K562 (cell line): ENCODE results near the gene DIPK1B. TPM values are rescaled to one million over a fixed set of nuclear protein-coding genes. Genes with fewer than 3 reads are reported as not detected.
A peak's percentile ranks its signal among the peaks of the same experiment; 100 is the strongest.

ENCODE experiments used
- ATAC-seq: fragments of 200-7000 bp; cut with Tn5 transposase; 3 replicates; pipeline ENCODE4 v1.9.1; 2020; ENCODE audit warnings: moderate library complexity
- BruUV-seq: library from RNA; stranded (reverse); fragments of 400-500 nt; replicated peaks from 2 replicates; lab custom pipeline; 2021; lab: Mats Ljungman, UMichigan
- CTCF ChIA-PET: fragments of 300-600 bp; formaldehyde crosslinking; extraction: SDS; loops from one replicate; lab custom pipeline; 2021; ENCODE audit warnings: low intra/inter-chr PET ratio; lab: Yijun Ruan, JAX
- POLR2A ChIA-PET: fragments of 300-600, 350-650 bp; sonication (Branson Sonifier 250); formaldehyde crosslinking; extraction: SDS; loops from one replicate; lab custom pipeline; 2021; ENCODE audit warnings: antibody characterized with exemption, inconsistent platforms; lab: Yijun Ruan, JAX
- DNase-seq, 4 experiments: peaks; one replicate each; pipeline versions ENCODE4 v3.0.0 to v3.0.0-alpha.2; 2011 to 2018; ENCODE audit warnings: low spot score in 3 of 4, mixed read lengths in 3 of 4; ENCODE audit errors: extremely low read depth in 1 of 4
- FAIRE-seq: peaks from 2 replicates; lab custom pipeline; 2011; peaks lifted over from hg19 to GRCh38; lab: Jason Lieb, UNC
- H2AFZ ChIP-seq: 2 replicates; pipeline ENCODE4 v1.6.0; 2011; ENCODE audit warnings: low read depth, low read length, control low read depth, inconsistent platforms
- H3K27ac ChIP-seq: fragments of 200-600 bp; 3 replicates; pipeline ENCODE4 v1.8.0; 2011; ENCODE audit warnings: low read depth, mild to moderate bottlenecking, control low read depth, inconsistent platforms, low read length, moderate library complexity, mixed read lengths; ENCODE audit errors: extremely low read depth
- H3K27me3 ChIP-seq, 2 experiments: fragments of 300-600 bp in 1 of 2; 2 replicates in 1 of 2; 3 replicates in 1 of 2; pipeline versions ENCODE4 v1.6.0 to v1.8.0; 2011; ENCODE audit warnings: inconsistent platforms in 2 of 2, low read length in 2 of 2, mild to moderate bottlenecking in 1 of 2, mixed read lengths in 1 of 2, moderate library complexity in 1 of 2; ENCODE audit not compliant: control insufficient read depth in 2 of 2, insufficient read depth in 2 of 2
- H3K36me3 ChIP-seq: fragments of 300-600 bp; 3 replicates; pipeline ENCODE4 v1.8.0; 2011; ENCODE audit warnings: mild to moderate bottlenecking, low read length, inconsistent platforms; ENCODE audit not compliant: control insufficient read depth, insufficient read depth
- H3K4me1 ChIP-seq, 2 experiments: fragments of 200-600 bp in 1 of 2; replicated peaks in 1 of 2; 2 replicates in 1 of 2; 3 replicates in 1 of 2; pipeline versions ENCODE4 v1.5.1 to v1.8.0; 2011; ENCODE audit warnings: inconsistent platforms in 2 of 2, low read length in 2 of 2, mild to moderate bottlenecking in 1 of 2, mixed read lengths in 1 of 2, moderate library complexity in 1 of 2; ENCODE audit not compliant: control insufficient read depth in 2 of 2, insufficient read depth in 2 of 2
- H3K4me2 ChIP-seq: 2 replicates; pipeline ENCODE4 v1.6.1; 2011; ENCODE audit warnings: low read length, control low read depth, inconsistent platforms, mixed read lengths; ENCODE audit not compliant: insufficient read depth
- H3K4me3 ChIP-seq: fragments of 200-600 bp; sonication (generic), shearing (Covaris generic); 2 replicates; pipeline ENCODE4 v1.5.1; 2016; ENCODE audit warnings: control low read depth, inconsistent platforms
- H3K79me2 ChIP-seq: fragments of 200-600 bp; 3 replicates; pipeline ENCODE4 v1.8.0; 2011; ENCODE audit warnings: low read length, inconsistent platforms; ENCODE audit not compliant: control insufficient read depth, insufficient read depth
- H3K9ac ChIP-seq, 2 experiments: 2 replicates each; pipeline versions ENCODE4 v1.6.0 to v1.6.1; 2011; ENCODE audit warnings: low read depth in 2 of 2, low read length in 2 of 2, control low read depth in 1 of 2, inconsistent platforms in 1 of 2, mild to moderate bottlenecking in 1 of 2, mixed read lengths in 1 of 2; ENCODE audit not compliant: insufficient read depth in 1 of 2
- H3K9me1 ChIP-seq: one replicate; pipeline ENCODE4 v1.6.0; 2011; ENCODE audit warnings: inconsistent platforms, mild to moderate bottlenecking, low read length, moderate library complexity; ENCODE audit not compliant: control insufficient read depth, insufficient read depth
- H3K9me3 ChIP-seq: replicated peaks from 2 replicates; pipeline ENCODE4 v1.5.1; 2011; ENCODE audit warnings: low read depth, low read length, inconsistent platforms; ENCODE audit not compliant: control insufficient read depth, insufficient read depth
- H4K20me1 ChIP-seq: replicated peaks from 2 replicates; pipeline ENCODE4 v1.6.1; 2011; ENCODE audit warnings: low read length, inconsistent platforms, mixed read lengths; ENCODE audit not compliant: control insufficient read depth, insufficient read depth
- BDP1 ChIP-seq: IDR thresholded peaks from 3 replicates; pipeline ENCODE4 v1.6.1; 2011; ENCODE audit not compliant: insufficient read length, insufficient read depth
- HDAC2 ChIP-seq: fragments of 450-650 bp; IDR thresholded peaks from 2 replicates; pipeline ENCODE4 v1.6.1; 2016; ENCODE audit warnings: mild to moderate bottlenecking
- NFRKB ChIP-seq: fragments of 450-650 bp; IDR thresholded peaks from 2 replicates; pipeline ENCODE4 v1.6.1; 2016; ENCODE audit warnings: low read depth
- WGBS: fragments of 100-300 bp; shearing (Covaris generic); methylation state at CpG from one replicate; pipeline ENCODE4 v1.1.6; 2016; ENCODE audit warnings: low coverage, mixed read lengths; ENCODE audit not compliant: insufficient coverage; ENCODE audit errors: missing lambda C conversion rate; 5-methylcytosine and 5-hydroxymethylcytosine counted together
- in situ Hi-C: fragments of 300-500 bp; cut with MboI; formaldehyde crosslinking; loops from 4 replicates; pipeline ENCODE4 v1.15.0; 2018; ENCODE audit warnings: inconsistent platforms, mixed read lengths
- intact Hi-C: fragments of 100-400 bp; cut with micrococcal nuclease; formaldehyde crosslinking; loops from 2 replicates; pipeline ENCODE4 v1.14.2; 2022
- polyA plus RNA-seq, 8 experiments: library from polyadenylated mRNA; depleted of rRNA in 4 of 8; stranded (reverse) in 5 of 8; unstranded in 3 of 8; fragments of >200 nt; fragmentation: Nextera tagmentation in 2 of 8; fragmentation: Illumina TruSeq in 1 of 8; extraction: Ambion mirVana in 2 of 8; extraction: Trizol in 1 of 8; gene quantifications; 2 replicates each; pipeline versions ENCODE4 v1.2.1 to v1.2.3, GENCODE V29; 2011 to 2014; ENCODE audit warnings: inconsistent platforms in 1 of 8, missing spikeins in 1 of 8
- total RNA-seq, 7 experiments: library from RNA; depleted of rRNA in 6 of 7; stranded (reverse); fragments of >200 nt in 6 of 7; fragmentation: Illumina TruSeq in 2 of 7; extraction: Trizol in 2 of 7; gene quantifications; 2 replicates each; pipeline versions ENCODE4 v1.2.1 to v1.2.3, GENCODE V29; 2011 to 2021; ENCODE audit warnings: low replicate concordance in 1 of 7
- TF ChIP-seq, protein P1 (sequence below): fragments of 250-450 bp; sonication (Bioruptor Pico); IDR thresholded peaks from 2 replicates; pipeline ENCODE4 v1.9.0; 2021; ENCODE audit warnings: mild to moderate bottlenecking, inconsistent platforms
- TF ChIP-seq, protein P2 (sequence below), 2 experiments: fragments of 450-650 bp; IDR thresholded peaks; 2 replicates each; pipeline ENCODE4 v1.6.1; 2016

The DIPK1B gene
- total and polyA plus RNA-seq, 9 of the 15 experiments (the other 6 are each of a cell fraction or from before 2014, with no cell fraction given) = 0.08 to 22.3 (median 5.9) TPM

DNA sequence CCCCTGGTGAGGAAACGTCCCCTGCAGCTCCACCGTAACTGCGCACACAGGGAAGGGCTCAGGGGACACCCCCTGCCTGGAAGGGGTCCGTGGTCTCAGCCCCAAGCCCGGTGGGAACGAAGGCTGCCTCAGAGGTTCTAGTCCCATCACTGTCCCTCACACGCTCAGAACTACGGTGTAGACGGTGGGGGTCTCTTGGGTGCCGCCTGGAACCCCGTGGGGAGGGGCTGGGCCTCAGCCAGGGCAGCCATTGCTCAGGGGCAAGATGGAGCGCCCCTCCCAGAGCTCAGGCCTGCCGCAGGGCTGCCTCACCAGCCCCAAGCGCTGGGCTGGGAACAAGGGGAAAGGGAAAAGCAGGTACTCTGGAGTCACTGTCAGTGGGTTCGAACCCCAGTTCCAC, 28.0 kb upstream of the DIPK1B start:
- ATAC-seq (no peak), DNase-seq (no peak), FAIRE-seq (no peak)
- Histone ChIP-seq H3K9me3 (no peaks in the 10 kb centered on the region), H3K9ac (peak overlapping the region in 1 of 2 experiments; percentile 98; a peak in 2 of 4 replicates), H3K4me2 (no peak overlapping the region), H3K4me3 (no peak overlapping the region), H3K79me2 (peaks cover 62% of the 10 kb centered on the region), H3K27me3 (no peaks in the 10 kb centered on the region), H3K27ac (no peak overlapping the region), H2AFZ (no peak overlapping the region), H3K9me1 (peaks cover 6% of the 10 kb centered on the region), H3K36me3 (peaks cover 20% of the 10 kb centered on the region; the same call in 1 of the 3 replicates), H3K4me1 (peaks cover 6 to 78% of the 10 kb centered on the region in 2 experiments; a peak in 4 of 5 replicates), H4K20me1 (peaks cover 6% of the 10 kb centered on the region; the same call in 1 of the 2 replicates)
- ChIA-PET POLR2A (interaction anchor here (0.9 to 2.4 kb wide), 3 partner anchors 12 to 33 kb away, joined by 3 to 11 read pairs (median 4); partner anchors contain the start of gene EGFL7), CTCF (no interaction called here)
- 93% methylated on average over 12 of the region's 15 CpGs for WGBS
- intact Hi-C loops = no loop called here
- in situ Hi-C loops = no loop called here
- no TSS peak for BruUV-seq
- TF ChIP-seq HDAC2 (no peak), BDP1 (no peak), NFRKB (no peak)
- TF ChIP-seq, protein P1, sequence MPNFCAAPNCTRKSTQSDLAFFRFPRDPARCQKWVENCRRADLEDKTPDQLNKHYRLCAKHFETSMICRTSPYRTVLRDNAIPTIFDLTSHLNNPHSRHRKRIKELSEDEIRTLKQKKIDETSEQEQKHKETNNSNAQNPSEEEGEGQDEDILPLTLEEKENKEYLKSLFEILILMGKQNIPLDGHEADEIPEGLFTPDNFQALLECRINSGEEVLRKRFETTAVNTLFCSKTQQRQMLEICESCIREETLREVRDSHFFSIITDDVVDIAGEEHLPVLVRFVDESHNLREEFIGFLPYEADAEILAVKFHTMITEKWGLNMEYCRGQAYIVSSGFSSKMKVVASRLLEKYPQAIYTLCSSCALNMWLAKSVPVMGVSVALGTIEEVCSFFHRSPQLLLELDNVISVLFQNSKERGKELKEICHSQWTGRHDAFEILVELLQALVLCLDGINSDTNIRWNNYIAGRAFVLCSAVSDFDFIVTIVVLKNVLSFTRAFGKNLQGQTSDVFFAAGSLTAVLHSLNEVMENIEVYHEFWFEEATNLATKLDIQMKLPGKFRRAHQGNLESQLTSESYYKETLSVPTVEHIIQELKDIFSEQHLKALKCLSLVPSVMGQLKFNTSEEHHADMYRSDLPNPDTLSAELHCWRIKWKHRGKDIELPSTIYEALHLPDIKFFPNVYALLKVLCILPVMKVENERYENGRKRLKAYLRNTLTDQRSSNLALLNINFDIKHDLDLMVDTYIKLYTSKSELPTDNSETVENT = no peak
- TF ChIP-seq, protein P2, sequence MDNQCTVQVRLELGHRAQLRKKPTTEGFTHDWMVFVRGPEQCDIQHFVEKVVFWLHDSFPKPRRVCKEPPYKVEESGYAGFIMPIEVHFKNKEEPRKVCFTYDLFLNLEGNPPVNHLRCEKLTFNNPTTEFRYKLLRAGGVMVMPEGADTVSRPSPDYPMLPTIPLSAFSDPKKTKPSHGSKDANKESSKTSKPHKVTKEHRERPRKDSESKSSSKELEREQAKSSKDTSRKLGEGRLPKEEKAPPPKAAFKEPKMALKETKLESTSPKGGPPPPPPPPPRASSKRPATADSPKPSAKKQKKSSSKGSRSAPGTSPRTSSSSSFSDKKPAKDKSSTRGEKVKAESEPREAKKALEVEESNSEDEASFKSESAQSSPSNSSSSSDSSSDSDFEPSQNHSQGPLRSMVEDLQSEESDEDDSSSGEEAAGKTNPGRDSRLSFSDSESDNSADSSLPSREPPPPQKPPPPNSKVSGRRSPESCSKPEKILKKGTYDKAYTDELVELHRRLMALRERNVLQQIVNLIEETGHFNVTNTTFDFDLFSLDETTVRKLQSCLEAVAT (IDR thresholded peaks at IDR 0.05) = no peak
